Measurements from ENCODE around the gene PLCL2.

Gene PLCL2

GRCh38 chr3:16985608-16986007 lies 100.9 kb downstream of the PLCL2 start:
- no peak for TF ChIP-seq CTCF (IDR thresholded peaks at IDR 0.05; ENCODE audit: insufficient read depth, missing control alignments)
- FAIRE-seq, result no peak
- DNase-seq (ENCODE audit: insufficient read length, low spot score), result no peak

GRCh38 chr3:16987141-16987540 lies 102.4 kb downstream of the PLCL2 start:
- no peak for FAIRE-seq
- no peak for TF ChIP-seq CTCF (IDR thresholded peaks at IDR 0.05; ENCODE audit: insufficient read depth, missing control alignments)
- DNase-seq (ENCODE audit: insufficient read length, low spot score), result no peak

GRCh38 chr3:16990163-16990562 lies 105.4 kb downstream of the PLCL2 start:
- DNase-seq (ENCODE audit: insufficient read length, low spot score), result no peak
- TF ChIP-seq CTCF (IDR thresholded peaks at IDR 0.05; ENCODE audit: insufficient read depth, missing control alignments), result no peak
- no peak for FAIRE-seq

GRCh38 chr3:16992198-16992597 lies 107.4 kb downstream of the PLCL2 start:
- no peak for DNase-seq (ENCODE audit: insufficient read length, low spot score)
- no peak for FAIRE-seq

GRCh38 chr3:16993227-16993626 lies 108.5 kb downstream of the PLCL2 start:
- no peak for DNase-seq (ENCODE audit: insufficient read length, low spot score)
- FAIRE-seq, result no peak
- TF ChIP-seq CTCF (IDR thresholded peaks at IDR 0.05; ENCODE audit: insufficient read depth, missing control alignments), result no peak

More at GRCh38 chr3:16992198-16992597, 107.4 kb downstream of the PLCL2 start:
- TF ChIP-seq CTCF (IDR thresholded peaks at IDR 0.05; ENCODE audit: insufficient read depth, missing control alignments), result no peak

- no peak for DNase-seq (ENCODE audit: insufficient read length, low spot score)
- FAIRE-seq, result no peak
- no peak for TF ChIP-seq CTCF (IDR thresholded peaks at IDR 0.05; ENCODE audit: insufficient read depth, missing control alignments)
These were observed 110.2 kb downstream of the PLCL2 start for GRCh38 chr3:16994854-16995525.

GRCh38 chr3:16995601-16996000 lies 110.8 kb downstream of the PLCL2 start:
- DNase-seq (ENCODE audit: insufficient read length, low spot score), result no peak
- TF ChIP-seq CTCF (IDR thresholded peaks at IDR 0.05; ENCODE audit: insufficient read depth, missing control alignments), result no peak
- FAIRE-seq, result no peak

Data from D721Med (cell line).